Measurements from ENCODE around the gene ZNF268. TPM values are rescaled to one million over a fixed set of nuclear protein-coding genes. Genes with fewer than 3 reads are reported as not detected.

ZNF268 gene
- total and polyA plus RNA-seq, 10 of the 15 experiments (the other 5 are each of a cell fraction or from before 2014, with no cell fraction given) = 9.4 to 23.2 (median 15.3) TPM

- TF ChIP-seq NFXL1 (IDR thresholded peaks at IDR 0.05; ENCODE audit: borderline replicate concordance) (no peak), ZBTB40 (IDR thresholded peaks at IDR 0.05; ENCODE audit: borderline replicate concordance) (peak; percentile 87), ZBTB11 (CRISPR knock-in tag; IDR thresholded peaks at IDR 0.05) (no peak), FOXK2 (IDR thresholded peaks at IDR 0.05) (peak; percentile 41; the same call in 1 of the 2 replicates), E2F4 (IDR thresholded peaks at IDR 0.05; ENCODE audit: low read depth, low read length) (peak; percentile 91), JUNB (IDR thresholded peaks at IDR 0.05) (no peak), POLR2AphosphoS2 (IDR thresholded peaks at IDR 0.05; ENCODE audit: low read depth, low read length) (0 out of 2 replicates have a peak, but pooled peaks have one; percentile 62), RELB (IDR thresholded peaks at IDR 0.05; ENCODE audit: low read depth) (peak; percentile 80), ELK1 (IDR thresholded peaks at IDR 0.05; ENCODE audit: low read depth, low read length) (peak; percentile 89), SUZ12 (IDR thresholded peaks at IDR 0.05; ENCODE audit: unreplicated experiment) (no peak), MEF2B (IDR thresholded peaks at IDR 0.05; ENCODE audit: partially characterized antibody, poor library complexity, severe bottlenecking) (no peak), SPI1 (IDR thresholded peaks at IDR 0.05; ENCODE audit: borderline replicate concordance, insufficient read depth, low read depth, low read length) (peak; percentile 32; the same call in 1 of the 2 replicates)
Observed at GRCh38 chr12:133181238-133181959, at the start of gene ZNF268 (continued).

All from GM12878 (cell line).